Mesendoderm (in vitro differentiated cells): ENCODE measurements around the gene CAPN13.

Experiments
- DNase-seq: peaks from one replicate; pipeline ENCODE4 v3.0.0; 2013
- H2AK5ac ChIP-seq: 2 replicates; pipeline ENCODE4 v1.6.1; 2013; ENCODE audit warnings: low read length, inconsistent platforms
- H2BK120ac ChIP-seq: 2 replicates; pipeline ENCODE4 v1.6.1; 2013; ENCODE audit warnings: low read depth, mild to moderate bottlenecking, low read length, moderate library complexity, mixed read lengths
- H2BK15ac ChIP-seq: replicated peaks from 2 replicates; pipeline ENCODE4 v1.6.1; 2013; ENCODE audit warnings: low read depth, mild to moderate bottlenecking, moderate library complexity
- H2BK5ac ChIP-seq: 2 replicates; pipeline ENCODE4 v1.6.1; 2013; ENCODE audit warnings: low read length, inconsistent platforms
- H3K18ac ChIP-seq: 2 replicates; pipeline ENCODE4 v1.6.1; 2013; ENCODE audit warnings: mild to moderate bottlenecking, low read length, mixed read lengths
- H3K23ac ChIP-seq: one replicate; pipeline ENCODE4 v1.6.1; 2013; ENCODE audit warnings: low read length
- H3K27ac ChIP-seq: 2 replicates; pipeline ENCODE4 v1.5.1; 2013; ENCODE audit warnings: low read depth, mild to moderate bottlenecking, inconsistent platforms, low read length, moderate library complexity
- H3K27me3 ChIP-seq: 2 replicates; pipeline ENCODE4 v1.6.1; 2013; ENCODE audit warnings: low read length, control low read depth, mild to moderate bottlenecking, inconsistent platforms; ENCODE audit not compliant: insufficient read depth, poor library complexity
- H3K36me3 ChIP-seq: 2 replicates; pipeline ENCODE4 v1.6.1; 2013; ENCODE audit warnings: low read length, inconsistent platforms; ENCODE audit not compliant: control insufficient read depth, insufficient read depth
- H3K4ac ChIP-seq: one replicate; pipeline ENCODE4 v1.6.1; 2013; ENCODE audit warnings: low read depth, mild to moderate bottlenecking, low read length, moderate library complexity
- H3K4me1 ChIP-seq: 2 replicates; pipeline ENCODE4 v1.6.1; 2013; ENCODE audit warnings: low read depth, low read length, inconsistent platforms; ENCODE audit not compliant: control insufficient read depth
- H3K4me2 ChIP-seq: 2 replicates; pipeline ENCODE4 v1.6.1; 2013; ENCODE audit warnings: low read length
- H3K4me3 ChIP-seq: 2 replicates; pipeline ENCODE4 v1.5.1; 2013; ENCODE audit warnings: mild to moderate bottlenecking, low read length
- H3K56ac ChIP-seq: one replicate; pipeline ENCODE4 v1.6.1; 2013; ENCODE audit warnings: low read length
- H3K79me1 ChIP-seq: 2 replicates; pipeline ENCODE4 v1.6.1; 2013; ENCODE audit warnings: low read length, inconsistent platforms
- H3K79me2 ChIP-seq: 2 replicates; pipeline ENCODE4 v1.6.1; 2013; ENCODE audit warnings: mild to moderate bottlenecking, low read length; ENCODE audit not compliant: control insufficient read depth, insufficient read depth
- H3K9ac ChIP-seq: 2 replicates; pipeline ENCODE4 v1.6.1; 2013; ENCODE audit warnings: low read length, inconsistent platforms
- H4K5ac ChIP-seq: one replicate; pipeline ENCODE4 v1.6.1; 2013; ENCODE audit warnings: low read length
- H4K8ac ChIP-seq: one replicate; pipeline ENCODE4 v1.6.1; 2013; ENCODE audit warnings: low read depth, mild to moderate bottlenecking, control low read depth, low read length, moderate library complexity
- WGBS: extraction: QIAGEN DNeasy Blood & Tissue Kit; methylation state at CpG from one replicate; pipeline ENCODE4 v1.1.7; 2013; ENCODE audit warnings: low lambda C conversion rate, missing lambda C conversion rate; ENCODE audit not compliant: insufficient coverage; ENCODE audit errors: extremely low coverage; 5-methylcytosine and 5-hydroxymethylcytosine counted together

Gene CAPN13

GRCh38 chr2:30707304-30707903, 99.8 kb downstream of the CAPN13 start:
- Histone ChIP-seq H3K4me3 (no peak overlapping the region), H3K4ac (no peak overlapping the region), H3K79me2 (no peaks in the 10 kb centered on the region), H3K18ac (no peak overlapping the region), H3K56ac (no peak overlapping the region), H3K79me1 (no peaks in the 10 kb centered on the region), H4K8ac (no peak overlapping the region), H3K4me2 (no peak overlapping the region), H3K23ac (no peak overlapping the region), H3K27ac (no peak overlapping the region), H3K9ac (no peak overlapping the region), H4K5ac (no peak overlapping the region), H2BK120ac (no peak overlapping the region), H2AK5ac (no peak overlapping the region), H3K36me3 (no peaks in the 10 kb centered on the region), H3K4me1 (no peaks in the 10 kb centered on the region), H3K27me3 (no peaks in the 10 kb centered on the region), H2BK15ac (no peak overlapping the region), H2BK5ac (no peak overlapping the region)
- no CpG with 5 or more reads among the region's 8 CpGs for WGBS
- no peak for DNase-seq

- Histone ChIP-seq H3K4me3 (no peak overlapping the region), H3K79me2 (no peaks in the 10 kb centered on the region), H3K56ac (peak overlapping the region; percentile 17), H2BK15ac (no peak overlapping the region), H3K9ac (no peak overlapping the region), H3K36me3 (no peaks in the 10 kb centered on the region), H3K27me3 (no peaks in the 10 kb centered on the region), H3K23ac (no peak overlapping the region), H3K79me1 (no peaks in the 10 kb centered on the region), H2BK120ac (no peak overlapping the region), H3K4me1 (no peaks in the 10 kb centered on the region), H4K5ac (no peak overlapping the region), H3K18ac (no peak overlapping the region), H2AK5ac (no peak overlapping the region), H4K8ac (no peak overlapping the region), H3K4ac (no peak overlapping the region), H3K4me2 (no peak overlapping the region), H3K27ac (no peak overlapping the region), H2BK5ac (no peak overlapping the region)
- no CpG with 5 or more reads among the region's 12 CpGs for WGBS
- DNase-seq = peak; percentile 69
These were observed 100.5 kb downstream of the CAPN13 start for GRCh38 chr2:30706534-30707303.

GRCh38 chr2:30705711-30706533, 101.3 kb downstream of the CAPN13 start:
- H4K8ac ChIP-seq = no peak overlapping the region
- no peak overlapping the region for H2BK5ac ChIP-seq
- H4K5ac ChIP-seq = no peak overlapping the region
- H3K18ac ChIP-seq = no peak overlapping the region
- WGBS = no CpG with 5 or more reads among the region's 10 CpGs
- no peak overlapping the region for H3K4me2 ChIP-seq
- no peaks in the 10 kb centered on the region for H3K27me3 ChIP-seq
- no peak overlapping the region for H3K23ac ChIP-seq
- no peak overlapping the region for H3K4me3 ChIP-seq
- H2BK120ac ChIP-seq = no peak overlapping the region
- H2BK15ac ChIP-seq = no peak overlapping the region
- no peak for DNase-seq
- no peaks in the 10 kb centered on the region for H3K79me2 ChIP-seq
- no peak overlapping the region for H3K4ac ChIP-seq
- H3K79me1 ChIP-seq = no peaks in the 10 kb centered on the region
- H3K27ac ChIP-seq = no peak overlapping the region
- H3K36me3 ChIP-seq = no peaks in the 10 kb centered on the region
- peak overlapping the region; percentile 17 for H3K56ac ChIP-seq
- H2AK5ac ChIP-seq = no peak overlapping the region
- no peaks in the 10 kb centered on the region for H3K4me1 ChIP-seq
- no peak overlapping the region for H3K9ac ChIP-seq

GRCh38 chr2:30705056-30705455, 102.2 kb downstream of the CAPN13 start:
- Histone ChIP-seq H3K27ac (no peak overlapping the region), H3K4ac (no peak overlapping the region), H3K79me2 (no peaks in the 10 kb centered on the region), H3K79me1 (no peaks in the 10 kb centered on the region), H3K18ac (no peak overlapping the region), H2BK5ac (no peak overlapping the region), H3K23ac (no peak overlapping the region), H2BK15ac (no peak overlapping the region), H3K4me3 (no peak overlapping the region), H3K9ac (peak overlapping the region; percentile 11), H3K4me2 (no peak overlapping the region), H2AK5ac (peak overlapping the region; percentile 79), H3K4me1 (no peaks in the 10 kb centered on the region), H3K56ac (peak overlapping the region; percentile 27), H4K5ac (no peak overlapping the region), H3K36me3 (no peaks in the 10 kb centered on the region), H3K27me3 (no peaks in the 10 kb centered on the region), H4K8ac (no peak overlapping the region), H2BK120ac (no peak overlapping the region)
- DNase-seq = no peak
- no CpG with 5 or more reads among the region's 5 CpGs for WGBS

GRCh38 chr2:30704309-30705020, 102.8 kb downstream of the CAPN13 start:
- Histone ChIP-seq H3K4me3 (no peak overlapping the region), H2AK5ac (no peak overlapping the region), H3K9ac (no peak overlapping the region), H3K36me3 (no peaks in the 10 kb centered on the region), H2BK15ac (no peak overlapping the region), H2BK5ac (no peak overlapping the region), H3K23ac (no peak overlapping the region), H4K5ac (no peak overlapping the region), H3K18ac (no peak overlapping the region), H3K4ac (no peak overlapping the region), H3K79me1 (no peaks in the 10 kb centered on the region), H3K79me2 (no peaks in the 10 kb centered on the region), H3K27ac (no peak overlapping the region), H3K4me2 (no peak overlapping the region), H3K4me1 (no peaks in the 10 kb centered on the region), H4K8ac (no peak overlapping the region), H3K27me3 (no peaks in the 10 kb centered on the region), H2BK120ac (no peak overlapping the region), H3K56ac (no peak overlapping the region)
- DNase-seq = no peak
- WGBS = no CpG with 5 or more reads among the region's 3 CpGs
